Measurements from ENCODE around the gene MED26. TPM values are rescaled to one million over a fixed set of nuclear protein-coding genes. Genes with fewer than 3 reads are reported as not detected.

The MED26 gene
- total and polyA plus RNA-seq, 9 of the 15 experiments (the other 6 are each of a cell fraction or from before 2014, with no cell fraction given) = 0.71 to 15.1 (median 6.2) TPM

DNA sequence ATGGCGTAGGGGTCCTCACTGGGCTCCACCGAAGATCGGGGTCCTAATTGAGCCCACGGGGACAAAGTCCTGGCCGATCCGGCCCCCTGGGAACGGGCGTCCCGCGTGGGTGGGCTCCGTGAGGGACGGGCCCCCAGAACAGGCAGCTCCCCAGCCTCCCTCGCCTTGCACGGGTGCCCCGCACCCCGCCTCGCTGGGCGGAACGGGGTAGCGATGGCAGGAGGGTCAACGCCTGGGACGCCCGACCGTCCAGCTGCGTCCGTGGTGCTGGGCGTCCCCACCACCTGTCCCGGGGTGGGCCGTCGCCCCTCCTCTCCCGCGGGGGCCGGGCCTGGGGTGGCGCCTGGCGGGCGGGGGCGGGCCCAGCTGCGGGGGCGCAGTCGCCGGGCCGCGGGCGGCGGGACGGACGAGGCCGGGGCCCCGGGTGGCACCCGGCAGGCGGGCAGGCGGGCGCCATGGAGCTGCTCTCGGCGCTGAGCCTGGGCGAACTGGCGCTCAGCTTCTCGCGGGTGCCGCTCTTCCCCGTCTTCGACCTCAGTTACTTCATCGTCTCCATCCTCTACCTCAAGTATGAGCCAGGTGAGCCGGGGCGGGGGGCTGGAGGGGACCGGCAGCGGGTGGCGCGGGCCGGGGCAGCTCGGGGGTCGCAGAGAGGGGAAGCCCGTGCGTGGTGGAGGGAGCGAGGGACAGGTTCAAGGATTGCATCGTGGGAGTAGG is 32.9 kb upstream of the MED26 start, which contains the start of gene TMEM38A (continued):
- no peak for TF ChIP-seq BRCA1 (IDR thresholded peaks at IDR 0.05)
- no peak for TF ChIP-seq BRCA1 (CRISPR knock-in tag; IDR thresholded peaks at IDR 0.05)
- 0 out of 2 replicates have a peak, but pooled peaks have one; percentile 23 for TF ChIP-seq NFIC (IDR thresholded peaks at IDR 0.05)
- TF ChIP-seq NR1H2 (CRISPR knock-in tag; IDR thresholded peaks at IDR 0.05) = no peak
- TF ChIP-seq HDAC1 (IDR thresholded peaks at IDR 0.05) = no peak; a peak in 1 of 4 replicates
- no peak for TF ChIP-seq CHCHD3 (CRISPR knock-in tag; IDR thresholded peaks at IDR 0.05)
- TF ChIP-seq ZNF263 (CRISPR knock-in tag; IDR thresholded peaks at IDR 0.05; ENCODE audit: borderline replicate concordance) = no peak
- TF ChIP-seq SAFB (IDR thresholded peaks at IDR 0.05; ENCODE audit: borderline replicate concordance, low read depth, low read length) = 0 out of 2 replicates have a peak, but pooled peaks have one; percentile 33
- peak; percentile 21; the same call in 1 of the 2 replicates for TF ChIP-seq KDM2B (CRISPR knock-in tag; IDR thresholded peaks at IDR 0.05)
- TF ChIP-seq SLC30A9 (CRISPR knock-in tag; IDR thresholded peaks at IDR 0.05) = no peak
- TF ChIP-seq, protein P1, sequence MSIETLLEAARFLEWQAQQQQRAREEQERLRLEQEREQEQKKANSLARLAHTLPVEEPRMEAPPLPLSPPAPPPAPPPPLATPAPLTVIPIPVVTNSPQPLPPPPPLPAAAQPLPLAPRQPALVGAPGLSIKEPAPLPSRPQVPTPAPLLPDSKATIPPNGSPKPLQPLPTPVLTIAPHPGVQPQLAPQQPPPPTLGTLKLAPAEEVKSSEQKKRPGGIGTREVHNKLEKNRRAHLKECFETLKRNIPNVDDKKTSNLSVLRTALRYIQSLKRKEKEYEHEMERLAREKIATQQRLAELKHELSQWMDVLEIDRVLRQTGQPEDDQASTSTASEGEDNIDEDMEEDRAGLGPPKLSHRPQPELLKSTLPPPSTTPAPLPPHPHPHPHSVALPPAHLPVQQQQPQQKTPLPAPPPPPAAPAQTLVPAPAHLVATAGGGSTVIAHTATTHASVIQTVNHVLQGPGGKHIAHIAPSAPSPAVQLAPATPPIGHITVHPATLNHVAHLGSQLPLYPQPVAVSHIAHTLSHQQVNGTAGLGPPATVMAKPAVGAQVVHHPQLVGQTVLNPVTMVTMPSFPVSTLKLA (conservative IDR thresholded peaks at IDR 0.05) = no peak
- no peak for TF ChIP-seq ETV5 (CRISPR knock-in tag; IDR thresholded peaks at IDR 0.05; ENCODE audit: low read depth)
- TF ChIP-seq RAD21 (CRISPR knock-in tag; conservative IDR thresholded peaks at IDR 0.05 in 1 of 2, IDR thresholded peaks at IDR 0.05 in 1 of 2) = no peak
- TF ChIP-seq U2AF2 (optimal IDR thresholded peaks at IDR 0.05; ENCODE audit: low read depth, low read length) = no peak
- TF ChIP-seq SUPT5H (IDR thresholded peaks at IDR 0.05) = no peak
- no peak for TF ChIP-seq ZNF133 (CRISPR knock-in tag; IDR thresholded peaks at IDR 0.05)
- no peak for TF ChIP-seq TEAD1 (CRISPR knock-in tag; IDR thresholded peaks at IDR 0.05)
- peak; percentile 77 for TF ChIP-seq KDM5B (IDR thresholded peaks at IDR 0.05; ENCODE audit: insufficient replicate concordance, low read depth, low read length)
- peak in 1 of 3 experiments; percentile 10 for TF ChIP-seq YY1 (IDR thresholded peaks at IDR 0.05; ENCODE audit: borderline replicate concordance in 1 of 3, control insufficient read depth in 1 of 3, extremely low read depth in 1 of 3, insufficient read depth in 3 of 3, insufficient read length in 1 of 3, insufficient replicate concordance in 2 of 3, low read depth in 1 of 3, low read length in 2 of 3)
- peak; percentile 28 for TF ChIP-seq CCNT2 (IDR thresholded peaks at IDR 0.05; ENCODE audit: borderline replicate concordance, extremely low read depth, insufficient read length, low read depth, low read length)
- TF ChIP-seq MAFF (IDR thresholded peaks at IDR 0.05; ENCODE audit: low read length) = no peak
- TF ChIP-seq ZNF707 (CRISPR knock-in tag; conservative IDR thresholded peaks at IDR 0.05) = no peak
- no peak for TF ChIP-seq ZKSCAN1 (IDR thresholded peaks at IDR 0.05; ENCODE audit: low read depth, low read length)
- no peak for TF ChIP-seq ZNF311 (CRISPR knock-in tag; IDR thresholded peaks at IDR 0.05)

Data from K562 (cell line).